Brain microvascular endothelial cell (primary cell): ENCODE data around the gene DAB1.

Experiments
- DNase-seq: peaks from one replicate; pipeline ENCODE4 v3.0.0-alpha.2; 2020
- H3K27ac ChIP-seq: fragments of 250-450 bp; sonication (Bioruptor Pico); 2 replicates; pipeline ENCODE4 v1.5.1; 2020; ENCODE audit warnings: mild to moderate bottlenecking, moderate library complexity
- H3K27me3 ChIP-seq: fragments of 250-450 bp; sonication (Bioruptor Pico); replicated peaks from 2 replicates; pipeline ENCODE4 v1.5.1; 2020; ENCODE audit warnings: mild to moderate bottlenecking
- H3K36me3 ChIP-seq: fragments of 250-450 bp; sonication (Bioruptor Pico); replicated peaks from 2 replicates; pipeline ENCODE4 v1.5.1; 2020; ENCODE audit warnings: mild to moderate bottlenecking
- H3K4me3 ChIP-seq: 2 replicates; pipeline ENCODE4 v1.5.1; 2011; ENCODE audit warnings: low read depth, mild to moderate bottlenecking, control low read depth, low read length, moderate library complexity
- in situ Hi-C: cut with HindIII; loops from 2 replicates; pipeline ENCODE4 v1.10.0; 2017; ENCODE audit warnings: low sequenced_read_pairs, low pct_ligation_motif_present
- TF ChIP-seq, protein P1 (sequence below): IDR thresholded peaks from 2 replicates; pipeline ENCODE4 v1.5.1; 2011; ENCODE audit warnings: low read depth, mild to moderate bottlenecking, moderate library complexity, low read length, control low read depth, inconsistent platforms; ENCODE audit errors: missing control alignments

The DAB1 gene

DNA sequence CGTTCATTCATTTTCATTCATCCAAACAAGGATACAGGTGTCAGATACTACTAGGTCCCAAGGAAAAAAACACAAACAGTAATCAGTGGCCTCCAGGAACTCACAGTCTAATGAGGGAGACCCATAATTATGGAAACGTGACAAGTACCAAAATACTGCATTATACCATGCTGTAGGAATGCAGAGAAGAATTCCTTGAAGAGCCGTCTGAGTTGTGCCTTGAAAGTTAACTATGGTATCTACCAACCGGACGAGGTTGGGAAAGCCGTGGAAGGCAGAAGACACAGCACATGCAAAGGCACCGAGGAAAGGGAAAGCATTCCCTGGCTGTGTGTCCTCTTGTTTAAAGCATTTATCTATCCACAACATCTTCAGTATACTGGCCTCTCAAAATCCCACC lies 206.0 kb downstream of the DAB1 start:
- Histone ChIP-seq H3K27ac (no peak overlapping the region), H3K27me3 (no peaks in the 10 kb centered on the region), H3K4me3 (no peak overlapping the region), H3K36me3 (no peaks in the 10 kb centered on the region)
- in situ Hi-C loops = no loop called here
- TF ChIP-seq, protein P1, sequence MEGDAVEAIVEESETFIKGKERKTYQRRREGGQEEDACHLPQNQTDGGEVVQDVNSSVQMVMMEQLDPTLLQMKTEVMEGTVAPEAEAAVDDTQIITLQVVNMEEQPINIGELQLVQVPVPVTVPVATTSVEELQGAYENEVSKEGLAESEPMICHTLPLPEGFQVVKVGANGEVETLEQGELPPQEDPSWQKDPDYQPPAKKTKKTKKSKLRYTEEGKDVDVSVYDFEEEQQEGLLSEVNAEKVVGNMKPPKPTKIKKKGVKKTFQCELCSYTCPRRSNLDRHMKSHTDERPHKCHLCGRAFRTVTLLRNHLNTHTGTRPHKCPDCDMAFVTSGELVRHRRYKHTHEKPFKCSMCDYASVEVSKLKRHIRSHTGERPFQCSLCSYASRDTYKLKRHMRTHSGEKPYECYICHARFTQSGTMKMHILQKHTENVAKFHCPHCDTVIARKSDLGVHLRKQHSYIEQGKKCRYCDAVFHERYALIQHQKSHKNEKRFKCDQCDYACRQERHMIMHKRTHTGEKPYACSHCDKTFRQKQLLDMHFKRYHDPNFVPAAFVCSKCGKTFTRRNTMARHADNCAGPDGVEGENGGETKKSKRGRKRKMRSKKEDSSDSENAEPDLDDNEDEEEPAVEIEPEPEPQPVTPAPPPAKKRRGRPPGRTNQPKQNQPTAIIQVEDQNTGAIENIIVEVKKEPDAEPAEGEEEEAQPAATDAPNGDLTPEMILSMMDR = no peak
- DNase-seq = no peak

GRCh38 chr1:57214951-57215575 lies 208.8 kb downstream of the DAB1 start:
- no peak overlapping the region for H3K27ac ChIP-seq

GRCh38 chr1:57210881-57211280 lies 213.0 kb downstream of the DAB1 start:
- no peak for DNase-seq
- TF ChIP-seq, protein P1 = no peak
- Histone ChIP-seq H3K36me3 (no peaks in the 10 kb centered on the region), H3K27ac (no peak overlapping the region), H3K27me3 (no peaks in the 10 kb centered on the region), H3K4me3 (no peak overlapping the region)
- in situ Hi-C loops = no loop called here

More at GRCh38 chr1:57214951-57215575, 208.8 kb downstream of the DAB1 start:
- no peak for DNase-seq
- no peaks in the 10 kb centered on the region for H3K36me3 ChIP-seq
- TF ChIP-seq, protein P1 = no peak
- in situ Hi-C loops = no loop called here
- H3K4me3 ChIP-seq = no peak overlapping the region
- no peaks in the 10 kb centered on the region for H3K27me3 ChIP-seq

- TF ChIP-seq, protein P1 = no peak
- H3K27ac ChIP-seq = no peak overlapping the region
- in situ Hi-C loops = no loop called here
- no peak overlapping the region for H3K4me3 ChIP-seq
- no peaks in the 10 kb centered on the region for H3K27me3 ChIP-seq
- no peaks in the 10 kb centered on the region for H3K36me3 ChIP-seq
- DNase-seq = no peak
Observed at GRCh38 chr1:57209495-57209894, 214.4 kb downstream of the DAB1 start.

DNA sequence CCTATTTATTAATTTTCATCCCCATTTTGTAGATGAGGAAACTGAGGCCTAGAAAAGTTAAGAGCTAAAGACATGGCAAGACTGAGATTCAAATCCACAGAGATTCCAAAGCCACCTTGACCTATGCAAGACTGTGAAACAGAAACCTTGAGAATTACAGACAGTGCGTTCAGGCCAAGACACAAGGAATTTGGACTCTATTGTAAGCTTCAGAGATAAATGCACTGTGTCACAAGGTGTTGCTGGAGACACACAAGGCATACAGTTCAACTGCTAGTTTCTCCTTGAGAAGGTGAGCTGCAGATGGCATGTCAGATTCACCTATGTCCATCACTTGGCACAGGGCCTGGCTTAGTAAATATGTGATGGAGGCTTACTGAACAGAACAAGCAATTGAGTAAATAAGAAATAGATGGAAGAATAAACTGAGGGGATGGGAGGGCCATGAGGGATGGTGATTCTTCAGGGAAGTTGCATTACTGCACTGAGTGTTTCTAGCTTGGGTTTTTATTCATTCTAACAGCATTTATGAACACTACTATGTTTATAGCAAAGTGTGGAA lies 215.0 kb downstream of the DAB1 start:
- no peak overlapping the region for H3K27ac ChIP-seq
- no peak overlapping the region for H3K4me3 ChIP-seq
- TF ChIP-seq, protein P1 = no peak
- no peaks in the 10 kb centered on the region for H3K36me3 ChIP-seq
- no peak for DNase-seq
- in situ Hi-C loops = no loop called here
- no peaks in the 10 kb centered on the region for H3K27me3 ChIP-seq

DNA sequence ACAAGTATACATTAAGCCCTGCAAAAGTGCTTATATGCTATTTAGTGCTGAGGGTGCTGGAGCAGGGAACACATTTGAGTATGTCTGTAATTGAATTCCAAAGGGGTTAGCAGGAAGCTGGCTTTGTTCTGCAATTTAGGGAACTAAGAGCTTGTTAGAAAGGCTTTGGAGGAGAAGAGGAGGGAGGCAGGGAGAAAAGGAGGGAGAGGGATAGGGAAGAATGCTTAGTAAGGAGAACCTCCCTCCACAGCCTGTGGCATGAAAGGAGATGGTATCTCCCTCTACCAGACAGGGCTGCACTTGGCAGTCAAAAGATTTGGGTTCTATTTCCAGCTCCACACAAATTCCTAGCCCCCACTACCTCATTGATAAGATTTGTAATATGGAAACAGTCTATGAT lies 217.8 kb downstream of the DAB1 start:
- no peaks in the 10 kb centered on the region for H3K36me3 ChIP-seq
- TF ChIP-seq, protein P1 = no peak
- DNase-seq = no peak
- no peaks in the 10 kb centered on the region for H3K27me3 ChIP-seq
- H3K27ac ChIP-seq = no peak overlapping the region
- no peak overlapping the region for H3K4me3 ChIP-seq
- in situ Hi-C loops = no loop called here
